HG02852 (cell line): ENCODE results near the gene ZNF784.
A peak's percentile ranks its signal among the peaks of the same experiment; 100 is the strongest.

ENCODE experiments used
- ATAC-seq: cut with Tn5 transposase; IDR thresholded peaks from one replicate; pipeline ENCODE4 v1.9.1; 2021; ENCODE audit warnings: mild to moderate bottlenecking, moderate library complexity; ENCODE audit not compliant: unreplicated experiment

The ZNF784 gene

GRCh38 chr19:55656988-55657747 lies 32.8 kb upstream of the ZNF784 start:
- no peak for ATAC-seq

DNA sequence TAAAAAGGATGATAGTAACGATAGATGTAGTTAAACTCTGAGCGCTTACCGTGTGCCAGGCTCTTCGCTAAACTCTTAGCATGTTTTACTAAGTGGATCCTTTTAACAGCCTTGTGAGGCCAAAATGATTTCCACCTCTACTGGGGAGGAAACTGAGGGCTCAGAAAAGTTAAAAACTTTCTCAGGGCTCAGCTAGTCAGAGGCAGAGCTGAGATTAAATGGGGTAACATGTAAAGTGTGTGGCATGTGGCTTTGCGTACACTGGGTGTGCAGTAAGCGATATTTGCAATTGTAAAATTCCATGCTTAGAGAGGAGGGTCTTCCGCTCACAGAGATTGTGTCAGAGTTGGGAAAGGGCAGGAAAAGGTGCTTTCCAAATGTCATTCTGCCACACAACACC lies 32.2 kb upstream of the ZNF784 start:
- ATAC-seq: no peak

DNA sequence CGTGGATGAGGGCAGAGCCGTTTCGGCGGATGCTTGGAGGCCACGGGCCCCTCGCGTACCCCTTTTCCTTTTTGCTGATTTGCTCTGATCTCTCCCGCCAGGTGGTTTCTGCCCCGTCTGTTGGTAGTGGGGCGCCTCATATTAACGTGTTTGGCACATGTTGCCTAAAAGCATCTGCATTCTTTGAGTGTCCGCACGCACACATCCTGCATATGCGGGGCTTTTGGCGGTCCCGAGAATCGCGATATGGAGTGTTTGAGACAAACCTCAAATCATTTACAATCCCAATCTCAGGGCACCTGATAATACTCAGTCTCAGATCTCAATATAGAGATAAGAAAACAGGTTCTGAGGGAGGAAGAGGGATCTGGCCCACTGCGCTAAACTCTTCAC lies 31.3 kb upstream of the ZNF784 start:
- ATAC-seq: no peak

- peak; percentile 30 for ATAC-seq
Observed at GRCh38 chr19:55654868-55655647, 30.7 kb upstream of the ZNF784 start, which contains the start of gene U2AF2. U2AF2 (plus strand) TSS chr19:55655035; CDS start chr19:55655105, 70 bp downstream.

DNA sequence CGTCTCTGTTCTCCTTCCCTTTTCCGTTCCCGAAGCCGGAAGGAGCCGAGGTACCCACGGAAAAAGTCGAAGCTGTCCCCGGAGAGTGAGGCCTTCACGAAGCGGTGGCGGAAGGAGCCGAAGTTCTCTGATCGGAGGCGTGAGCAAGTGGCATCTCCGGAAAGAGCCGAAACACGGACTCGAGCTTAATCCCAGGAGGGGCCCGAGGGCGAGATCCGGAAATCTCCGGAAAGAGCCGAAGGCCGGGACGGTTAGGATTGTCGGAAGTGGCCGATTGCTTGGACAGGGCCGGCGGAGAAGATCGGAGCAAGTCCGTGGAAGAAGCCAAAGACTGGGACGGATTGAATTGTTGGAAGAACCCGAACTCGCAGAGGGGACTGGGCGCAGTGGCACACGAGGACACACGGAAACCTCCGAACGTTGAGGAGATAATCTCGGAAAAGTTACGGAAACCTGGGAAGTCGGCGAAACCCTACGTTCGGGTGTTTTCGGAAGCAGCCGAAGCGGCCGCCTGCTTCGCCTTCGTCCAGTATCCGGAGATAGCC lies 30.0 kb upstream of the ZNF784 start:
- peak; percentile 55 for ATAC-seq

DNA sequence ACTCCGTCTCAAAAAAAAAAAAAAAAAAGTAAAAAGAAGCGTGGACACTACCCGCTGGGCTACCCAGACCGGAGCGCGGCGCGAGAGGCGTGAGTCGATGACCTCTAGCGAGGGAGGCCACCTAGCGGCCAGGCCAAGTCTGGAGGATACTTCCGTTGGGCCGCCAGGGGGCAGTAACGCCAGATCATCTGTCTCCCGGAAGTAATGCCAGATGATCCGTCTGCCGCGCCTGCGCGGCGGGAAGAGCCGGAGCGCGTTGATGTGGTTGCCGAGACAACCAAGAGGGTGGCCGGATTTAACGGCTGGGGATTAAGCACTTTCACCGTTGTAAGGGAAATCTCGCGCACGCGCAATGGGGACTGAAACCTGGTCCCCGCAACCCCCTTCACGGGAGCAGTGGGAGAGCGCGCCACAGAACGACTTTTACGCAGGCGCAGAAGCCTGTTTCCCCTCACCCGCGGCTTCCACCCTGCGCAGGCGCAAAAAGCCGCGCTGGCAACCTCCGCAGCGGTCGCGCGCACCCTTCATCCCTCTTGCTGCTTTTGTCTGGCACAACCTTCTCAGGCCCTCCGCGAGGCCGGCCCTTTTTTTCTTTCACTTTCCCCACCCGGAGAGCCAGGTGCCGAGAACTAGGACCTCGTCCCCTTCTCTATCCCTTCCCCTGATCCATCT lies 29.4 kb upstream of the ZNF784 start:
- peak; percentile 41 for ATAC-seq

DNA sequence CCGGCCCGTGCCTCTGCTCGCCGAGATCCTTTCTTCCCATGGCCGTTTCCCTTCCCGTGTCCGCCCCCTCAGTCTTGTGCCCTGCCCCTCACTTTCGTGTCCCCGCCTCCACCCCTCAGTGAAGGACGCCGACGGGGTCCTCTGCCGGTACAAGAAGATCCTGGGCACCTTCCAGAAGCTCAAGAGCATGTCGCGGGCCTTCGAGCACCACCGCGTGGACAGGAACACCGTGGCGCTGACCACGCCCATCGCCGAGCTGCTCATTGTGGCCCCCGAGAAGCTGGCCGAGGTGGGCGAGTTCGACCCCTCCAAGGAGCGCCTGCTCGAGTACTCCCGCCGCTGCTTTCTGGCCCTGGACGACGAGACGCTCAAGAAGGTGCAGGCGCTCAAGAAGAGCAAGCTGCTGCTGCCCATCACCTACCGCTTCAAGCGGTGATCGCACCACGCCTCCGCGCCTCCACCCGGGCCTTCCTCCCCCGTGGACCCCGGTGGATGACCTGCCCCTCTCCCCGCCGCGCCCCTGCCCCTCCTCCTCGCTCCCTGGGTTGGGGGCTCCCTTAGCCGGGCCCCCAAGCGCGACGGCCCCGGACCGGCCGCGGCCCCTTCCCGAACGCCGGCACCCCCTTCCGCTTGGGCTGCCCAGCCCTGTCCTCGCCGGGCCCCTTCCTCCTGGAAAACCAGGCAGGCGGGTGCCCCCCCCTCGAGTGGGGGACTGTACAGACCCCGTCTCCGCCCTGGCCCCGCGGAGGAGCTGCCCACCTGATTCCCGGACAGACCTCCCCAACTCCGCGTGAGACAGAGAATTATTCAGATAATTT lies 28.2 kb upstream of the ZNF784 start:
- ATAC-seq: no peak

GRCh38 chr19:55651236-55651635 lies 26.9 kb upstream of the ZNF784 start:
- no peak for ATAC-seq

GRCh38 chr19:55650602-55651230 lies 26.4 kb upstream of the ZNF784 start:
- ATAC-seq: no peak

- no peak for ATAC-seq
Observed at GRCh38 chr19:55650126-55650557, 25.8 kb upstream of the ZNF784 start.

DNA sequence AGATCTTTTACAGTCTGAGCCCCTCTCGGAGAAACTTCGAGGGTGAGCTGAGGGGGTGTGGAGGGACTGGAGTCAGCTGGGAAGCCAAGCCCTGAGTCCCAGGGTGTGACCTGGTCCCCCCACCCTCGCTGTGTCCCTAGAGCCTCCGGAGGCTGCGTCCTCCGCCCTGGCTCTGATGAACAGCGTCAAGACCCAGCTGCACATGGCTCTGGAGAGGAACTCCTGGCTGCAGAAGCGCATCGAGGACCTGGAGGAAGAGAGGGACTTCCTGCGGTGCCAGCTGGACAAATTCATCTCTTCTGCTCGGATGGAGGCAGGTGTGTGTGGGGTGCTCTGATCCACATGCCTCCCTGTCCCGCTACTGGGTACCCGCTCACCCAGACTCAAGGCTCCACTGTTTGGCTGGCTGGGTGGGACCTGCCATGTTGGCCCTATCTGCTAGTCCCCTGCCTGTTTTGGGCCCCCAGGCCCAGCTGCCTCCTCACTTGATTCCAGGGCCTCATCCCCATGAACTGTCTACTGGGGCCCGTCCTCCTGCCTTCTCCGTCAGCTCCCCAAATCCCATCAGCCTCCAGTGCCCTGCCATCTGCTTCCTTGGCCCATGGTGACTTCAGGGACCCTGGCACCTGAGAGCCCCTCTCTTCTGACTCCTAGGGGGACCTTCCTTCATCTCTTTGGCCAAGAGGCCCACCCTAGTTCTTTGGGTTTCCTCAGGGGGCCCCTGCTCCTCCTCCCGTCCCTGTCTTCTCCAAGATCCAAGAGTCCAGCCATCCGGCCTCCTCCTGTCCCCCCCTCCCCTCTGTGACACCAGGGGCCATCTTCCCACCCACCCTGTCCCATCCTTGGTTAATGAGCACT lies 25.1 kb upstream of the ZNF784 start:
- no peak for ATAC-seq

DNA sequence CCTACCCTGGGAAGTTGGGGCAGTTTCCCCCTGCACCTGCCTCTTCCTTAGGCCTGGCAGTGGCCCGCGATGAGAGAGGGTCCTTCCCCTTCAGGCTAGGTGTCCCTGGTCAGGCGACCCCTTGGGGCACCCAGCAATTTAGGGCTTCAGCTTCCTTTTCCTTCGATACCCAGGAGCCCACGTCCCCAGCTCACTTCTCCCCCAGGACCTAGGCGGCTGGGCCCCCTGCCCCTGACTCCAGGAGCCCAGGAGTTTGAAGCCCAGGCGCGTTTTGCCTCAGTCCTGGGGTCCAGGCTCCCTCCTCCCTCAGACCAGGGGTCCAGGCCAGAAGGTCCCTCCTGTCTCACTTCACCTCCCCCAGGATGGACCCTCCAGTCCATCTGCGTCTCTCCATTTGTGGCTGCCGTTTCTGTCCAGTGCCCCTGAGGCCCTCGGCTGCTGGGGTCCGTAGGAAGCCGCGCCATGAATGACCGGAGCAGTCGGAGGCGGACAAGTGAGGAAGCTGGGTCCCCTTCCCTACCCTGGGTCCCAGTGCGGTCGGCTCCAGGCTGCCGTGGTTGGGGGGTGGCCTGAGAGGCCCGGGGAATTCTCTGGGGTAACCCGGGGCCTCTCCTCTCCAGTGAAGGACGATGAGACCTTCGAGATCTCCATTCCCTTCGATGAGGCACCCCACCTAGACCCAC lies 24.4 kb upstream of the ZNF784 start:
- no peak for ATAC-seq

DNA sequence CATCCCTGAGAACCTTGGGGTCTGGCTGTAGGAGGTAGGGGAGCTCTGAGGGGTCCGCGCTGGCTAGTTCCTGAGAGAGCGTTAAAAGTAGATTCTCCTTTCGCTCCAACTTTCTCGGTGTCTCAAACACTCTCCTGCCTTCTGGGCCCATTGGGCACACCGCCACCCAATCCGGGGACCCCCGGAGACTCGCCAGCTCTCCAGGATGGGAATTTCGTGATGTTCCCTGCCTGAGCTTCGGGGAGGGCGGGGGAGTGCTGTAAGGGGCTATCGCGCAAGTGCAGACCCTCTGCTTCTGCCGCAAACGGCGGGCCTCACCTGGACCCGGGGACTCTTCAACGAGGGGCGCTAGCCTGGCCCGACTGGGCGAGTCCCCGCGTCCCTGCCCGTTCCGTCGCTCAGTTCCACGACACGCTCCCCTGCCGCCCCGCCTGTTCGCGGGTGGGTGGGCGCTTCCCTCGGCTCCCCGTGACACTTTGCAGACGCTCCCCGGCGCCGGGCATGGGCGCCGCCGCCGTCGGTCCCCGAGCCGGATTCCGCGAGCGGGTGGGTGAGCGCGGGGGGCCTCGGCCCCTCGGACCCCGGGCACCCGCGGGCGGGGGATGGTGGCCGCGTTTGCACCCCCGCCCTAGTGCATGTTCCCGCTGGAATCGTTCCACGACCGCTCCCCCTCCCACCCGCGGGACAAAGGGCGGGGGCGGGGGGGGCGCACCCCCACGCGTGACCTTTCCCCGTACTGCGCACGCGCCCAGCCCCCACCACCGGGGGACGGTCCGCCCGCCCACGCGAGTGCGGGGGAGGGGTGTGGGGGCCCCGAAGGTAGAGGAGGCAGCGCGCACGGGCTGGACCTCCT lies 23.6 kb upstream of the ZNF784 start, which contains the start of gene CCDC106:
Gene CCDC106, plus strand, starts transcription at position 481 of the 853 bp plus-strand sequence. CDS start 835 bp downstream, outside the sequence.
- ATAC-seq: no peak

- no peak for ATAC-seq
Observed at GRCh38 chr19:55646889-55647731, 22.7 kb upstream of the ZNF784 start.

DNA sequence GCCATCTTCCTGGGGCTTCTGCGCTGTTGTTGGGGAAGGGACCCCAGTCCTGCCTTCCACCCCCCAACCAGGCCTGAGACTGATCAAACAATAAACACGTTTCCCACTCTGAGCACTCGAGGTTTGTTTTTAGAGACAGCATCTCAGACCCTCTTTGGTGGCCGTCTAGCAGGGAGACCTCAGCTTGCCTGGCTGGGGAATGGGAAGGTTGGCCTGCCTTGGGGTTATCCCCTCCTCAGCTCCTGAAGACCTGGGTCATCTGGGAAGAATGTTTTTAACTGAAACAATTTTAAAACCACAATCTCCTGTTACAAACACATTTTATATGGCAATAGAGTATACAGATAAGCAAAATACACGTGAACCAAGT lies 21.1 kb upstream of the ZNF784 start:
- ATAC-seq: no peak

- no peak for ATAC-seq
Observed at GRCh38 chr19:55644842-55645511, 20.6 kb upstream of the ZNF784 start.
